GM12801 (cell line): ENCODE data around the gene CASK.

Experiments used
- CTCF ChIP-seq: IDR thresholded peaks from one replicate; pipeline ENCODE4 v1.5.1; 2011; ENCODE audit warnings: control low read depth; ENCODE audit not compliant: insufficient read length; ENCODE audit errors: extremely low read depth

CASK gene

DNA sequence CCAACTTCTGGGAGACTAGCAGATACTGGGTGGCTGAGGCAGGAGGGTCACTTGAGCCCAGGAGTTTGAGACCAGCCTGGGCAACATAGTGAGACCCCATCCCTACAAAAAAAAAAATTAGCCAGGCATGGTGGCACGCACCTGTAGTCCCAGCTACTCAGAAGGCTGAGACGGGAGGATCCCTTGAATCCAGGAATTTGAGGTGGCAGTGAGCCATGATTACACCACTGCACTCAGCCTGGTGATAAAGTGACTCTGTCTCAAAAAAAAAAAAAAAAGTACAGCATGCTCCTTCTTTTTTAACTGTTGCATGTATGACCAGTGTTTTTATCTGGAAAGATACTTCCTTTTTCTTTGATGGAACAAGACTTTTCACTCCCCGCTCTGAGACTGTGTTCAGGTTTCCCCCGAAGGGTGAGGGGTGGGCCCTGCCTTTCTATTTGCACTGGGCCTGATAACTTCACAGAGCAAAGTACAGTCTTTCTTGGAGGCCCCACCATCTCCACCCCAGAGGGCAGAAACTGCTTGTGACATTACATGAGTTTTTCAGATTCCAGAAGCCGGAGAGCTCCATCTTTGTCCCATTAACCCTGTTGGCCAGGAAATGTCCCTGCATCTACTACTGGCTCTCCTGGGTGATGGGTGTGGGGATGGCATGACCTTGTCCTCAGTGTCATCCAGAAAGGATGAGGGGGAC, 441.1 kb downstream of the CASK start:
- TF ChIP-seq CTCF = no peak

DNA sequence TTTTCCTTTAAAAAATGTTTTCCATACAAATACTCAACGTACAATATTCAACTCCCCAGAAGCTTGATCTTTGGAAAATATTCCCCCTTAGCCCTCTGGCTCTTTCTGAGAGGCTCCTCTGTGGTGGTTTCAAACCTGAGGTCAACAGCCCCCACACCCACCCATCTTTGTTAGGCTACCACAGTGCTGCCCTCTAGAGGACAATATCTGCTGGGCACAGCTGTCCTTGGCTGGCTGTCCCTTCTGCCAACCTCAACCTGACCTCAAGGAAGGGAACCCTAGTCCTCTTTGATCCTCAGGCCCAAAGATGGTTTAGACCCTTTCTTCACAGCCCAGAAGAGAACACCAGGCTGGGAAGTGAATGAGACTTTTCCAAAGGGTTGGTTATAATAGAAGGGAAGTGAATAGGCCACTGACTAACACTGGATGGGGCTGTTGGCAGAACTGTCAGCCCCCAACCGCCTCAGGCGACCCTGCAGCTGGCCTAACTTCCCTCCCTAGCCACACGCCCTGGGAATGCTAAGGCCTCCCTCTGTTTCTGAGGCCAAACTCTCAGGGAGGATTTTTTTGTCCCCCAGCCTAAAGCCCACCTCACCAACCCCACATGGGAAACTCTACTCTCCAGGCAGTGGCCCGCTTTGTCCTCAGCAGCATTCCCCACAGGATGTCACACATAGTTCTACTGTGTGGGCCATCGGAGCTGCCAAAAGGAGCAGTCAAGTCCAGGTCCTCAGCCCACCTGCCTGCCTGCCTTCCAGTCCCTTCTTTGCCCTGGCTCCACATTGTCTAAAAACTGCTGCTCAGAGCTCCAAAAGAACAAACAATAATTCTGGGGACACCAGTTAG, 441.9 kb downstream of the CASK start:
- no peak for TF ChIP-seq CTCF

GRCh38 chrX:41480508-41481260, 442.7 kb downstream of the CASK start:
- TF ChIP-seq CTCF = no peak

DNA sequence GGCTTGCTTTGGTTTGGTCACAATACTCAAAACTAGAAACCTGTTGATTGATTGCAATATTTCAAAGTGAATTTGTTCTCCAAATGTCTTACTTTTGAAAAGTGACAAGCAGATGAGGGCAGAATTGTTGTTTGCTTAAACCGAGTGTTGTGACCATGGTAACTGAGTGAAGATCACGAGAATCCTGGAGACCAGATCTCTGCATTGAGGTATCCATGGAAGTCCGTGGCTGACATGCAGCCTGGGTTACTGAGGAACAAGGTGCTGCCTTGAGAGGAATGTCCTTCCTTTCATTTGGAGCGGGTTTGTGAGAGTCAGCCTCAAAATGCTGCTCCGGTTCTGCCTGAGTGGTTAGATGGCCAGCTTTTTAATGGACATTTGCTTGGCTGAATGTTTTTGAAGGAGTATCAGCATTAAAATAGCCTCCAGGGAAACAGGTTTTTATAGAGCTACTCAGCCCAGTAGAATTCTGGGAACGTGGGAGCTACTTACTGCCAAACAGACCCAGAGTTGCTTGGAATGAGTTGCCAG, 444.9 kb downstream of the CASK start:
- no peak for TF ChIP-seq CTCF

DNA sequence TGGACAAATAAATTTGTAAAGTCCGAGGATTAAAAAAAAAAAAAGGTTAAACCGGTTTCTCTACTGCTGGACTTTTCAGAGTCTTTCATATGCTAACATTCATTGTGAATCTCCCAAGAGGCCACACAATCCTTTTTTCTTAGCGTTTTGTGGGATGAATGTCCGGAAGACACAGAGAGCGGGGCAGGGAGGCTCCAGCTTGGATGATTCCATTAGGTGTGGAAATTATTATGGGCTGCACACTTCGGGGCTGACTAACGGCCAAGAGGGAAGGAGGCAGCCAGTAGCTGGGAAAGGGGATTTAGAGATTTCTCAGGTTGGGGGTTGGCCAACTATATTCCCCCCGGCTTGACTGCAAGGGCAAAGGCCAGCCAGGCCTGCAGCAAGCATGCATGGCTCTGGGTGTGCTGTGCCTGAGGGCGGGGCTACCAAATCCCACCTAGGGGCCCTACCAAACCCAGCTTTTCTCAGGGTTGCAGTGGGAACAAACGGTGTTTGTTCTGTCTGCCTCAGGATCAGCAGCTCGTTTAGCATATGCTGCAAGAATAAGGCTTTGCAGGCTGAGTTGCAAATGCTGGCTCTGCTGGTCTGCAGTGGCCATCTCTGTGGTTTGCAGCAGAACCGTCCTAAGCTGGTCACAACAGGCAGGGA, 447.6 kb downstream of the CASK start:
- TF ChIP-seq CTCF = no peak

GRCh38 chrX:41475191-41475590, 448.2 kb downstream of the CASK start:
- no peak for TF ChIP-seq CTCF
